T-helper 2 cell (primary cell): Measurements from ENCODE around the gene CD99L2.
"Not testable (repeated sequence)": the region's sequence is repeated elsewhere in the genome, so short reads cannot be mapped to it uniquely, and the experiment has no call there.

ENCODE experiments used
- DNase-seq, 5 experiments: peaks; one replicate each; pipeline versions ENCODE4 v3.0.0 to v3.0.0-alpha.2; 2012 to 2022

Gene CD99L2

GRCh38 chrX:150896632-150897031, 1.8 kb downstream of the CD99L2 start:
- no peak for DNase-seq

- no peak for DNase-seq
These were observed 4.5 kb downstream of the CD99L2 start for GRCh38 chrX:150893936-150894335.

GRCh38 chrX:150889131-150889530, 9.3 kb downstream of the CD99L2 start:
- DNase-seq = no peak

GRCh38 chrX:150887906-150888465, 10.5 kb downstream of the CD99L2 start:
- no peak for DNase-seq

GRCh38 chrX:150887268-150887667, 11.2 kb downstream of the CD99L2 start:
- DNase-seq = not testable (repeated sequence)

- DNase-seq = no peak
These were observed 12.1 kb downstream of the CD99L2 start for GRCh38 chrX:150886381-150886780.

- no peak for DNase-seq
These were observed 17.7 kb downstream of the CD99L2 start for GRCh38 chrX:150880808-150881165.

- peak in 1 of 5 experiments; percentile 43 for DNase-seq
These were observed 18.3 kb downstream of the CD99L2 start for GRCh38 chrX:150879855-150880807.

GRCh38 chrX:150875621-150876020, 22.8 kb downstream of the CD99L2 start:
- DNase-seq = not testable (repeated sequence)

- DNase-seq = no peak
These were observed 24.0 kb downstream of the CD99L2 start for GRCh38 chrX:150874448-150874847.

- DNase-seq = no peak
These were observed 24.9 kb downstream of the CD99L2 start for GRCh38 chrX:150873616-150874015.

- DNase-seq = no peak
These were observed 25.6 kb downstream of the CD99L2 start for GRCh38 chrX:150872773-150873336.

GRCh38 chrX:150871341-150871811, 27.1 kb downstream of the CD99L2 start:
- no peak for DNase-seq

GRCh38 chrX:150870487-150871340, 27.8 kb downstream of the CD99L2 start:
- no peak for DNase-seq

GRCh38 chrX:150870029-150870428, 28.4 kb downstream of the CD99L2 start:
- no peak for DNase-seq

GRCh38 chrX:150869450-150869849, 29.0 kb downstream of the CD99L2 start:
- no peak for DNase-seq

GRCh38 chrX:150868625-150869024, 29.8 kb downstream of the CD99L2 start:
- DNase-seq = no peak

- DNase-seq = no peak
These were observed 34.3 kb downstream of the CD99L2 start for GRCh38 chrX:150864127-150864526.

- no peak for DNase-seq
These were observed 35.3 kb downstream of the CD99L2 start for GRCh38 chrX:150863191-150863590.

GRCh38 chrX:150857453-150857852, 41.0 kb downstream of the CD99L2 start:
- DNase-seq = no peak

GRCh38 chrX:150856785-150857184, 41.7 kb downstream of the CD99L2 start:
- DNase-seq = no peak

GRCh38 chrX:150856101-150856500, 42.4 kb downstream of the CD99L2 start:
- DNase-seq = no peak

- DNase-seq = no peak
These were observed 43.6 kb downstream of the CD99L2 start for GRCh38 chrX:150854856-150855255.
